ENCODE results near the gene TMEM35B. TPM values are rescaled to one million over a fixed set of nuclear protein-coding genes. Genes with fewer than 3 reads are reported as not detected.
A peak's percentile ranks its signal among the peaks of the same experiment; 100 is the strongest.
"Not testable (repeated sequence)": the region's sequence is repeated elsewhere in the genome, so short reads cannot be mapped to it uniquely, and the experiment has no call there.

Gene TMEM35B
- 4.9 TPM for total RNA-seq

DNA sequence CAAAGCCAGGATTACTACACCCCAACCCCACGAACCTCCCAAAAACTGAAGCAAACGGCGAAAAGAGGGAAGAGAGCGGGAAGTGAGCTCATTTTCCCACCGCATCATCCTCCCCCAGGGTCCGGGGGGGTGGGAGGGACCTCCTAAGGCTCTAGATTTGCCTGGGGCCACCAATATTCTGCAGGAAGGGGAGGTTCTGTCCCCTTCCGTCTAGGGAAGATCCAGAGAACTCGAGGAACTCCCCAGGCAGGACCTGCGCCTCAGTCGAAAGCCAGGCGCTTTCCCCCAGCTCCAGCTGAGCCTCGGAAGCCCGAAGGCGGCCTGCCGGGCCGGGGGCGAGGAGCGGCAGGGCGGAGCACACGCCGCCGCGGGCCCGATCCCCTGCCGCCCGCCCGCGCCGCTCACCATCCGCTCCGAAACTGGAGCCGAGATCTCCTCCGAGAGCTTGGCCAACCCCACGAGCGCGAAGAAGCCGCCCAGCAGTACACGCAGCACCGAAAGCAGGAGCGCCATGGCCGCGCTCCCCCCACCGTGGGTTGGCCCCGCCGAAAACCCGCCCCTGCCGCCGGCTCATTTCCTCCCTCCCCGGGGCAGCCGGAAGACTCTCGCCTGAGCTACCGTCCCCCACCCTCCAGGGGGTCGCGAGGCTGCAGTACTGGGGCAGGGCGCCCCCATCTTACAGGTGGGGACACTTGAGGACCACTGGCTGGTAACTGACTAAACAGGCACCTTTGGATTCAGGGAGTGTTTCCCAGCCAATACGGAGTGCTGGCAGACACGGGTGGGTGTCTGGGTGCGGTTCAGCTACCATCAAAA, at the start of gene TMEM35B:
Gene TMEM35B (minus strand): TSS at position 555 of the 816 bp plus-strand sequence. CDS start 42 bp downstream, at position 513.
- DNase-seq (ENCODE audit: low spot score in 2 of 2) (peak; percentile 60 to 67), FAIRE-seq (no peak)

DNA sequence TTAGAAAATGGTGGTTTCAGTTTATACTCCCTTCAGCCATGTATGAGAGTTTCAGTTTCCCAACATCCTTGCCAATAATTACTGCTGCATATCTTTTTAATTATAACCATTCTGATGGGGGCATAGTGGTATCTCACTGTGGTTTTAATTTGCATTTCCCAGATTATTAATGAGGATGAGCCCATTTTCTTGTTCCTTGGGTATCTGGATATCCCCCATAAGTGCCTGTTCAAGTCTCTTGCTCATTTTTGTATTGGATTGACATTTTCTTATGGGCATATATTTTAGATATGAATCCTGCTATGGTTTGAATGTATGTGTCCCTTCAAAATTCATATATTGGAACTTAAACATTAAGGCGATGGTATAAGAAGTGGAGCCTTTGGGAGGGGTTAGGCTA, 48.2 kb upstream of the TMEM35B start:
- no peak for FAIRE-seq
- DNase-seq (ENCODE audit: low spot score in 2 of 2): no peak

DNA sequence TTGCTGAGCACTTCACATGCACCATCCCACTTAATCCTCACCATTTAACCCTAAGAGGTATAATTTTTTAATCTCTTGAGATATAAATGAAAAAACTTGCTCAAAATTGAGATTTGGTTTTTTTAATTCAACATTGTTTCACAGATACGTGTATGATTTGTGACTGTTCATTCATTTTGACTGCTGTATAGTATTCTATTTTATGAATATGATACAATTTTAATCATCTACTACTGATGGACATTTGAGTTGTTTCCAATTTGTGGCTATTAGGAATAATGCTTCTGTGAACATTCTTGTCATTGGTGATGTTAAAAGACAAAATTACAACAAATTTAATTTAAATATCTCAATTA, 47.2 kb upstream of the TMEM35B start:
- FAIRE-seq: no peak
- no peak for DNase-seq (ENCODE audit: low spot score in 2 of 2)

DNA sequence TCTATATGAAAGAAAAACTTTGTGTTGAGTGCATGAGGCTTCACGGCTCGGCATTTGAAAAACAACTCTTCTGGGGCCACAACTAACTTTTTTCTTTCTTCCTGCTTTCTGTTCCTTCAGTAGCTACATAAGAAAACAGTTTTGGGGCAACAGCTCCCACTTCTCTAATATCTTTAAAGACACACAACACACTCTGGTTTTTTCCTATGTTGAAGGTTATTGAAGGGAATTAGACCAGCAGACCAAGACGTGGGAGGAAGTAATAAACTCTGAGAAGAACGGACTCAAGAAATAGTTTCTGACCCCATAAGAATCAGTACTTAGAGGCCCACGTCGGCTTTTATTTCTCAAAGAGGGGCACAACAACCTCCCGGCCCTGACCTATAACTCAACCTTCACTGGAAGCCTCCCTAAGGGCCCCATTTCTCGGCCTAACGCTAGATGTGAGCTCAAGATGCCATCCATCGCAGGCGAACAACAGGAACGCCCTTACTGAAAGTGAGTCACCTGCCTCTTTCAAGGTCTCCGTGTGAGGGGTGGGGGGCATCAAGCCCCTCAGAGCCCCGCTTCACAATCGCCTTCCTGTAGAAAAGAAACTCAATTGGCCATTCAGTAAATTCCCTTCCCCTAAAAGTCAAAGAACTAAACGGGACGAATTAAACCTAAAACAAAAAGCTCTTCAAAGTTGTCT, 45.8 kb upstream of the TMEM35B start:
- DNase-seq (ENCODE audit: low spot score in 2 of 2) (peak; percentile 21 to 41), FAIRE-seq (no peak)

DNA sequence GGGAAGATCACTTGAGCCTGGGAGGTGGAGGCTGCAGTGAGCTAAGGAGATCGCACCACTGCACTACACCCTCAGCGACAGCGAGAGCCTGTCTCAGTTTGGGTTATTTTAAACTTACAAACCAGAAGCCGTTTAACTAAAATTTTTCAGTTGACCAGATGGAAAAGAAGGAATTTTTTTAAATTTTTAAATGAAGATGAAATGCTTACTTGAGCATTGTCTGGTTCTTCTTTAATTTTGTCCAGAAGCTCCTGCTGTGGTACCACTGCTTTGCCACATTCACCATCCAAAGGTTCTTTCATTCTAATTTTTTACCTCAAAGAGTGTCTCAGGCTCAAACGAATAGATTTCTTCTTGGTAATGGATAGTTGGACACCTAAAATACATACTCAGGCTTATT, 45.2 kb upstream of the TMEM35B start:
- DNase-seq (ENCODE audit: low spot score in 2 of 2): no peak
- FAIRE-seq: no peak

DNA sequence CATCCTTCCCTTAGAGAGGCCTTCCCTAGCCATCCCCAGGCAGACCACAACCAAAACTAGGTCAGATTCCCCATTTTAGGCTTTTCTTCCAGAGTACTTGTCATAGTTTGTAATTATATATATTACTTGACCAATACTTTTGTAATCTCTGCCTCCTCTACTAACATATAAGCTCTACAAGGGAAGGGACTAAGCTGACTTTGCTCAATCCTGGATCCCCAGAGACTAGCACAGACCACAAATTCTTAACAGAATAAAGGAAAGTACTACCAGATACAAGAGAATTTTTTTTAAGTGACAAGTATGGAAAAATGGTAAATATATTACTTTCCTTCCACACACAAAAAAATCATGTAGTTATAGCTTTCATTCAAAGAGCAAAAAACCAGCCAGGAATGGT, 44.6 kb upstream of the TMEM35B start:
- no peak for FAIRE-seq
- DNase-seq (ENCODE audit: low spot score in 2 of 2): no peak

DNA sequence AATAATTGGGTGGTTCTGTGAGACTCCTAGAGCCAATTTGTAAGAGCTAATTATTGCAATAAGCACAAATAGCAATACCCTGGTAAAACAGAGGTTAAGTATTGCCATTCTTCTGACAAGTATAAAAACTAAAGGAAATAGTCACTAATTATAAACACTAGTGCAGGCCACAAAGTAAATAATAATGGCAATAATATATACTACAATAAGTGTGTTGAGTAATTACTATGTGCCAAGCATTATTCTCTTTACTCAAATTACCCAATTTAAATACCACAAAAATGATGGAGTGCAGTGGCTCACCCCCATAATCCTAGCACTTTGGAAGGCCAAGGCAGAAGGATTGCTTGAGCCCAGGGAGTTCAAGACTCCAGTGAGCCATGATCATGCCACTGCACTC, 31.3 kb upstream of the TMEM35B start:
- no peak for FAIRE-seq
- no peak for DNase-seq (ENCODE audit: low spot score in 2 of 2)

DNA sequence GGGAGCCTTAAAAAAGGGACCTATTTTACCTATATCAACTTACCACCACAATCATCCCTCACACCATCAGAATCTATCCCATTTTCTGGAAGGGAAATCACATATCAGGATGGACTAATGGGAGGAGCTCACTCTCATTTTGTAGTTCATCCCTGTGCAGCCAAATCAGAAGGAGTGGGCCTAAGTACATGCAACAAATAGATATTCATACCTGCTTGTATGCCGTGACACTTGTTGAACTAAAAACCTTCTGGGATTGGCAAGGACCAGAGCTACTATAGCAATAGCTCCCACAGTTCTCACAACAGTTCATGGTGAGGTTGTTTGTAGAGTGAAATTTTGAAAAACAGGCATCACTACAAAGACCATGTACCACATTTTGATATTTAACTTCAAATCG, 29.3 kb upstream of the TMEM35B start:
- FAIRE-seq (no peak), DNase-seq (ENCODE audit: low spot score in 2 of 2) (no peak)

DNA sequence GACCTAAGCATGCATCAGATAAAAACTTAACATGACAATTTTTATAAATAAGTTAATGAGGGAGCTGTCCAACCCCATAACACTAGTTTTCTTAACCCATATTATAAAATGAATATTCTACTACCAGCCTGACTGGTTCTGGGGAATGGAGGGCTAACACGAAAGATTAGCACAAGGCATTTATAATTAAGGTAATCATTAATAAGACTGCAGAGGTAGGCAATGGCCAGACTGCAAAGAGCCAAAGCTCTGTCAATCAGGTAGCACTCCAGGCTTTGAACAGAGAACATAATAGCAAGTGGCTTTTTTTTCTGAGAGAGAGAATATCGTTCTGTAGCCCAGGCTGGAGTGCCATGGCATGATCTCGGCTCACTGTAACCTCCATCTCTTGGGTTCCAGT, 20.6 kb upstream of the TMEM35B start:
- FAIRE-seq (no peak), DNase-seq (ENCODE audit: low spot score in 2 of 2) (no peak)

DNA sequence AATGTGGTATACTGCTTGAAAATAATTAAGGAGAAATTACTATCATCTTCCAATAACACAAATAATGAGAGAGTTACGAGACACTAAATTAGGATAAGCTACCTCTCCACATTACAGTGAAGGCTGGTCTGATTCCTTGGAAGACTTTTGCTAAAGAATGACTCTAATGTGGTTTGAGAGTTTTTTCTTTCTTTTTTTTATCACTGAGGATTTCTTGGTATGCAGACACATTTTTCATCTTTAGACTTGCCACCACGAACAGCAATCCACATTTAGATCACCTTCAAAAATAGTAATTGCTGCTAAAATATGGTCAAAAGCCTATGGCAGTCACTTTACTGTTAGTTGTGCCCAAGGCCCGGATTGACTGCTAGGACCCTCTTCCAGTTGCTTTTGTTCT, 16.6 kb upstream of the TMEM35B start:
- DNase-seq (ENCODE audit: low spot score in 2 of 2) (no peak), FAIRE-seq (no peak)

DNA sequence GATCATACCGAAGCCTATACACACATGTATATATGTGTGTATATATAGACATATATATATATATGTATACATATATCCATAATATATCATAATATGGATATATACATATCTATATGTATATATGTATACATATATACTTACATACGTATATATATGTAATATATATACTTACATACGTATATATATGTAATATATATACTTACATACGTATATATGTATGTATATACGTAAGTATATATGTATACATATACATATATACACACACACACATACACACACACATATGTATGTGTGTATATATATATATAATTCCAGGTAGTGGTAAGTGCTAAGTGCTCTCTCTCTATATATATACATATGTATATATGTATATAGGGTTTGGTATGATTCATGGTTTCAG, 9.7 kb upstream of the TMEM35B start:
- DNase-seq (ENCODE audit: low spot score in 2 of 2) (no peak), FAIRE-seq (peak; percentile 96)

DNA sequence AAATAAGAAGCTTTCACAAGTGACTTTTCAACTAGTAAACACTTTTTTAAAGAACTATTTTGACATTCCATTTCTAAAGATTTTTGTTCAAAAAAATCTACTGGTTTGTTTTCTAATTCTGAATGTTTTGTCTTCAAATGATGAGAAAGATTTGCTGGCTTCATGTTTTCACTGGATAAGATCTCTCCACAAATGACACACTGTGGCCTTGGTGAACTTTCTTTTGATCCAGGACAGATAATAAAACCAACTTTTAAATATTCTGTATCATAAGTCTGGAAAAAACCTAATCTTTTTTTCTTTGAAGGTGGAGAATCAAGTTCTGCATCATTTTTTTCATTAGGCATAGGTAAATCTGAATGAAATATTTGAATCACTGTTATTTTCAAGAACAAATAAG, 3.4 kb upstream of the TMEM35B start:
- no peak for DNase-seq (ENCODE audit: low spot score in 2 of 2)

DNA sequence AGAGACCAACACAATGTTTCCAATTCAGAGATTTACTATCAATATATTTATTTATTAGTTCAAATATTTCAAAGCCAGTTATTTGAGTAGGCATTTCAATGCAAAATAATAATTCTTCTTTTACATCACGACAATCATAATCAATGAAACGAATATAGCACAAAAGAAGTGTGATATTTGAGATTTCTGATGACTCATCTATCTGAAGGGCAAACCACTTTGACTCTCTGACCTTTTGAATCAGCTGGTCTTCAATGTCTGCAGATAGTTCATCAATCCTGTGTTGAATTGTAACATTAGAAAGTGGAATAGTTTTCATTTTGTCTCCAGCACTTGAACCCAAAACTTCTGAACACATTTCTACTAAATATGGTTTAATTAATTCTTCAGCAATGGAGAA, 3.0 kb upstream of the TMEM35B start:
- FAIRE-seq: no peak
- DNase-seq (ENCODE audit: low spot score in 2 of 2): no peak

More for the DNA sequence above, 3.4 kb upstream of the TMEM35B start:
- no peak for FAIRE-seq

DNA sequence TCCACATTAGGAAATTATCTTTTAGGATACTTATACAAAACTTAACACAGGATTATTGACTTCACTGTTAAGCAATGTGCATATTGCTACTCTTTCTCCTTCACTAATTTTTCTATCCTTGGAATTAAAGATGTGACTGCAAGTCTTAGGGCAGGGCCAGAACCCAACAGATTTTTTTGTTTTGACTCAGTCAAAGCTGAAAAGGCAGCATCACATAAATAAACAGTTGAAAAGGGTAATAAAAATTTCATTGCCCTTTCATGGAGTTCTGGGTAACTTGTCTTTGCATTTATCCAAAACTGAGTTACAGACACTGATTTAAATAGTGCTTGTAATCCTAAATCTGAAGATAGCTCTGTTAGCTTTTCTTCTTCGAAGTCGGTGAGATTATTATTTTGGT, 1.9 kb upstream of the TMEM35B start:
- DNase-seq (ENCODE audit: low spot score in 2 of 2): no peak
- FAIRE-seq: no peak

DNA sequence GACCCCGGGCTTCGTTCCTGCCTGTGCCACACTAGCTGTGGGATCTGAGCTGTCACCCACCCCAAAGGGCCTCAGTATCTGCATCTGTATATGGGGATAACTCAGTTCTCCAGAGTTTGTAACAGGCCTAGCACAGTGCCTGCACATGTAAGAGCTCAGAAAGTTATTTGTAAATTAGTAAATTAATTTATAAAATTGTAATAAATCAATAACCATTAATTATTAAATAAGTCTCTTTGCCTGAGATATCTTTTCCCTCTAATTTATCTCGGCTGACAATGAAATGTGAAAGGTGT, 410 bp upstream of the TMEM35B start:
- not testable (repeated sequence) for FAIRE-seq; DNase-seq (ENCODE audit: low spot score in 2 of 2)

DNA sequence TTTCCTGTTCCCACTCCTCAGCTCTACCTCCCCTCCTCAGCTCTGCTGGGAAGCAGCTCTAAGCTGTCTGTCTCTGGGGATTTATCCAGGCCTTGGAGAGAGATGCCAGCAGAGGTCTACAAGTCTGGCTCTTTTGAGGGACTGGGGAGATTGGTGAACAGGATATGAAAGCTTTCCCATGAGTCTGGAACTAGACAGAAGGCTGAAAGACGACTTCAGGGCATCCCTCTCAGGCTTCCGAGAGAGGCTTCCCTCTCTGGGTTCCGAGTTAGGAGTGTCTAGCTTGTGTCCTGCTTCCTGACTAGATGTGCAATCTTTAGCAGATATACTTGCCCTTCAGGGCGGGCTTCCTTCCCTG, 733 bp downstream of the TMEM35B start:
- DNase-seq (ENCODE audit: low spot score in 2 of 2) (no peak), FAIRE-seq (no peak)

DNA sequence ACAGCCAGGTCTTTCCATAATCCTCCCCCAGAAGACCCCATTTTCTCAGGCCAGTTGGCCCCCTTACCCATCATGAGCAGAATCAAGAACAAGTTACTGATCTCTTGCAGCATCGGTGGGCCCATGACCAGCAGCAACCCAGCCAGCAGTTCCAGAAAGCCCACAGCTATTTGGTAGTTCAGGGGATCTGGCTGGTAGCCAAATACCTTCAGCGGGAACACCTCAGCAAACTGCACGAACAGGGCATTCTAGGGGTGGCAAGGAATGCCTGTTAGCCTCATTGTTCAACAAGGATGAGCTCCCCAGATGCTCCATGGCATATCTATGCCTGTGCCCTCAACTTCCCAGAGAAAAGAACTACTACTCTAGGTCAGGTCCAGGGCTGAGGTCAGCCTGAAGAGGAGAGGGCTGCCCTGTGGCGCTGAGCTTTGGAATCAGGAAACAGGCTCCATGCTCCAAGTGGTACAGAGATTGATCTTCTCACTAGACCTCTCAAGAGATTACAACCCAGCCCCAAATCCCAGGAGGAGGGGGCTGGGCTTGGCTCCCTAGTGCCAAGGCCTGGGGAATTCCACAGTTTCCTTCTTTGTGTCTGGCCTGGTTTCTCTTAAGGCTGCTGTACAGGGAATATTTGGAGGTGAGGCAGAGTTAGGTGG, 1.3 kb downstream of the TMEM35B start:
- no peak for FAIRE-seq
- DNase-seq (ENCODE audit: low spot score in 2 of 2): no peak

DNA sequence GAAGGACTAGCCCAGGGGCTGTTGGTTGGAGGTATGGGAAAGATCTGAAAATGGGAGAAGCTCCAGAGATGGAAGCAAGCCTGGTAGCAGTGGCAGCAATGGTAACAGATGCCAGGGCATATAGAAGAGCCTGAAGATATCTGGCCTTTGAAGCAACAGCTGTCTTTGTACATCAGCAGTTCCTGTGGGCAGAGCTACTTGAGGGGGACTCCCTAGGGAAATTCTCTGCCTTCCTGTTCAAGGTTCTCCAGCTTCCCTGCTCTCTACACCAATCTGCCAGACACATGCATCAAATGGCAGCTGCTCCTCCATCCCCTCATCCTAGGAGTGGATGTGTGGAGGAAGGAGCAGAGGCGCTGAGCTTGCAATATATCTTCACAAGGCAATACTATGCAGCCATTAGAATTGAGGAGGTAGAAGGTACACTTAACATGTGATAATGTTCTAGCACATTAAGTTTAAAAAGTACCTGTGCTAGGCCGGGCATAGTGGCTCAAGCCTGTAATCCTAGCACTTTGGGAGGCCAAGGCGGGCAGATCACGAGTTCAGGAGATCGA, 2.2 kb downstream of the TMEM35B start:
- no peak for FAIRE-seq
- no peak for DNase-seq (ENCODE audit: low spot score in 2 of 2)

DNA sequence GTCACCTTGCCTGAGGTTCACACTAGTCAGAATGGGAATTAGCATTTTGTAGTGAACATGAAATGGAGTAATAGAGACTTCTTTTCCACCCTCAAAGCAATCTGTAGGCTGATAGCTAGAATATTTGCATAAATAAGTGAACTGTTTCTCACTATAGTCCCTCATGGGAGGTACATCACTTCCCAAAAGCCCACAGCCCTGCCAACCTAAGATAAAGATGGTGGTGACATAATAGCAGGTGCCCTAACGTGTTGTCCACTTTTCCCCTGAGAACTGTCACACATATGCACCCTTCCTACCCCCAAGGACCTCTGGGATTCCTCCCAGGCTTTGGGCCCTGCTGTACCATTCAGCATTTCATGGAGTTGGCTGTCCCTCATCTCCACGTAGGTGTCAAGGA, 4.4 kb downstream of the TMEM35B start:
- FAIRE-seq: no peak

DNA sequence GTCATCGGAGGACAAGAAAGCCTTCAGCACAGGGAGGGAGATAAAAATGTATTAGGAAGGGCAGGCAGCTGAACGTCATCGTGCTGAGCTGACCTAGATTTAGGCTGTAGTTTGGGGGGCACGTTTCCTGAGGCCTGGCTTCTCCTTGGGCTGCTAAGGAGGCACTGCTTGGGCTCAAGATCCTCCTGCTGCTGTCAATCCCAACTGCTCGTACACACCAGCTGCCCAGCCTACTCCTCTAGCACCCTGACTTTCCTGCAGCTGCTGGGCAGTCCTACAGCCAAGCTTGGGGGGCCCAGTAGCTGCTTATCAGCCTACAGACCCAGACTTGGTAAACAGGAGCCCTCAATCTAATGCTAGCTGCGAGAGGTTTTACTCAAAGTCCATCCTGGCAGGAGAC, 6.2 kb downstream of the TMEM35B start:
- FAIRE-seq (no peak), DNase-seq (ENCODE audit: low spot score in 2 of 2) (no peak)

More for the DNA sequence above, 4.4 kb downstream of the TMEM35B start:
- no peak for DNase-seq (ENCODE audit: low spot score in 2 of 2)

DNA sequence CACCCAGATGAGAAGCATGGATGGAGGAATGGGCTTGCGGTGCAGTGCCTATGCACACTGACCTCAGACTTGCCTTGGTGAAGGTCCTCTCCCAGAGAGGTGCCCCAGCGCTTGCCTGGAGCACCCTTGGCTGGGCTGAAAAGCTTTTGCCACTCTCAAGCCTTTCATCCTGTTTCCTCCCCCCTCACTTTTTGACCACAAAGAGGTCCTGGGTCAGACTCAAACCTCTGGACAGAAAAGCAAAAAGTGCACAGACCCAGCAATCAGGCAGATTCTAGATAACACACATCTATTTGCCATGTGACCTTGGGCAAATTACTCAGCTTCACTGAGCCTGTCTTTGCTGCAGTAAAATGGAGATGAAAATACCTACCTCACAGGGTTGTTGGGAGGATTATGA, 7.3 kb downstream of the TMEM35B start:
- no peak for FAIRE-seq
- DNase-seq (ENCODE audit: low spot score in 2 of 2): no peak

DNA sequence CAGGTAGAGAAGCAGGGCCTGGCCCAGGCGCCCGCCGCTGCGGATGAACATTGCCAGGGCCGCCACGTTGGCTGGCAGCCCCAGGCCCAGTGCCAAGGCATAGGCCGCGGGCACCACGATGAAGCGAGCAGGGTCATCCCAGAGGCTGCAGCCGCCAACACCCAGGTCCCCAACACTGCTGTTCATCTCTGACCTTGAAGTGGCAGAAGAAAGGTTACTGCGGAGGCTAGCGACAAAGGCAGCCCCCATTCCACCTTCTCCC, 8.0 kb downstream of the TMEM35B start:
- DNase-seq (ENCODE audit: low spot score in 2 of 2) (no peak), FAIRE-seq (no peak)

Measured in frontal cortex (tissue), 4 donors.